Measurements from ENCODE around the gene DEPDC7.

The DEPDC7 gene

GRCh38 chr11:33060271-33060670 lies 44.6 kb downstream of the DEPDC7 start:
- DNase-seq (ENCODE audit: low read depth, low spot score) = no peak

DNA sequence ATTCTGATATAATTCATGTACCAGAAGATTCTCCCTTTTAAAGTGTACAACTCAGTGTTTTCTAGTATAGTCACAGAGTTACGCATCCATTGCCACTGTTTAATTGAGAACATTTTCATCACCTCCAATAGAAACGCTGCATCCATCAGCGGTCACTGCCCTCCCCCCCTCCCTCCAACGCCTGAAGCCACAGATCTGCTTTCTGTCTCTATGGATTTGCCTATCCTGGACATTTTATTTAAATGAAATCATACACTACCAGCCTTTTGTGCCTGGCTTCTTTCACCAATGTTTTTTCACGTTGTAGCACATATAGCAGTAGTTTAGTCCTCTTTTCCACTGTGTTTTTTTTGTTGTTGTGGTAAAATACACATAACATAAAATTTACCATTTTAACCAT lies 46.5 kb downstream of the DEPDC7 start:
- DNase-seq (ENCODE audit: low read depth, low spot score) = no peak

- no peak for DNase-seq (ENCODE audit: low read depth, low spot score)
Observed at GRCh38 chr11:33063326-33063881, 47.7 kb downstream of the DEPDC7 start.

GRCh38 chr11:33064033-33064825 lies 48.6 kb downstream of the DEPDC7 start:
- DNase-seq (ENCODE audit: low read depth, low spot score) = no peak

GRCh38 chr11:33064866-33065265 lies 49.2 kb downstream of the DEPDC7 start:
- DNase-seq (ENCODE audit: low read depth, low spot score) = no peak

GRCh38 chr11:33065445-33066178 lies 49.9 kb downstream of the DEPDC7 start:
- peak; percentile 57 for DNase-seq (ENCODE audit: low read depth, low spot score)

- DNase-seq (ENCODE audit: low read depth, low spot score) = no peak
Observed at GRCh38 chr11:33067294-33067693, 51.6 kb downstream of the DEPDC7 start.

DNA sequence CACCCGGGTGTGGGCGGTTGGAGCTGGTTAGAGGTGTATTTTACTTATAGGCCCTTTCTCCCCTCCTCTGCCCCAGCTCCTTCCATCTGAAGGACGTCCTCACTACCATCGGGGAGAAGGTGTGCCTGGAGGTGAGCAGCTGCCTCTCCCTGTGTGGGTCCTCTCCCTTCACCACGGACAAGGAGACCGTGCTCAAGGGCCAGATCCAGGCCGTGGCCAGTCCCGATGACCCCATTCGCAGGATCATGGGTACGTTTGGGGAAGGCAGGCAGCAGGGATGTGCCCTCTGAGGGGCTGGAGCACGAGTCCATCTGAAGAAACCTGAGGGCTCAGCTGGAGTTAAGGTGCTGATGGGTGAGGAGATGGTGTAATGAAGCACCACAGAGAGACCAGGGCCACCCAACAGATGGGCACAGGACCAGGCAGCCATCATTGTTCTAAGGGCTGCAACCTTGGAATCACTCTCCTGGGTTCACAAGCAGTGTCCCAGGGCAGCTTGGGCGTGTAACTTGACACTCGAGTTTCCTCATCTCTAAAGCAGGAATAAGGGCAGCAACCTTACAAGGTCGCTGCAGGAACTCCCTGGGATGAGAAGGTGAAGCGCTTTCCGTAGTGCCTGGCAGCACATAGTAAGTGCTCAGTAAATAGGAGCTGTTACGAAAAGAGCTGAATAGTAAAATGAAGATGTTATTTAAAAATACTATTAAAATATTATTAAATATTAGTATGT lies 53.1 kb downstream of the DEPDC7 start:
- DNase-seq (ENCODE audit: low read depth, low spot score) = no peak

DNA sequence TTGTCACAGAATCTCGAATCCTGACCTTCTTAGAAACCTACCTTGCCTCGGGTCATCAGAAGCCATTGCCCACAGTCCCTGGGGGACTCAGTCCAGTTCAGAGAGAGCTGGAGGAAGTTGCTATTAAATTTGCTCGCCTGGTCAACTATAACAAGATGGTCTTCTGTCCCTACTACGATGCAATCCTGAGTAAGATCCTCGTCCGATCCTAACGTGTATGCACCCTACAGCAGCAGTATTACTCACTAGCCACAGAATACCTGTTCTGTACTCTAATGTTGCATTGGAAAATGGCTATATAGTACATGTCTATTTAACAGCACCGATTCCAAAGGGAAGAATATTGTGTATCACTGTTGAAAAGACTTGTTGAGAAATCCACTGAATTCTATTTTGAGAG lies 56.8 kb downstream of the DEPDC7 start:
- no peak for DNase-seq (ENCODE audit: low read depth, low spot score)

Data from activated naive CD8-positive, alpha-beta T cell treated with anti-CD3 and anti-CD28 coated beads, Interleukin-2, amount 50 U/mL, for 16 hours (primary cell).